Activated B cell treated with CpG ODN at 0.5 μM for 24 hours (primary cell): ENCODE measurements around the gene JADE2. TPM values are rescaled to one million over a fixed set of nuclear protein-coding genes. Genes with fewer than 3 reads are reported as not detected.

ENCODE experiments used
- ATAC-seq: fragments of 200-7000 bp; cut with Tn5 transposase; one replicate; pipeline ENCODE4 v1.10.0; 2021; ENCODE audit warnings: low read depth, mild to moderate bottlenecking, moderate library complexity
- CTCF ChIA-PET: fragments of 350-600 bp; sonication (Branson Sonifier 250); formaldehyde crosslinking; loops from one replicate; lab custom pipeline; 2021; ENCODE audit warnings: antibody characterized with exemption; lab: Charles Lee
- POLR2A ChIA-PET: fragments of 350-600 bp; sonication (Branson Sonifier 250); formaldehyde crosslinking; loops from one replicate; lab custom pipeline; 2021; ENCODE audit warnings: antibody characterized with exemption; lab: Charles Lee
- DNase-seq: peaks from one replicate; pipeline ENCODE4 v3.0.0; 2022
- H3K27ac Mint-ChIP-seq: one replicate; pipeline ENCODE4 v1.8.0; 2020; ENCODE audit warnings: mixed read lengths
- H3K27me3 Mint-ChIP-seq: one replicate; pipeline ENCODE4 v1.8.0; 2021; ENCODE audit warnings: mixed read lengths
- H3K36me3 Mint-ChIP-seq: one replicate; pipeline ENCODE4 v1.8.0; 2021; ENCODE audit warnings: low read depth, mixed read lengths
- H3K4me1 Mint-ChIP-seq: one replicate; pipeline ENCODE4 v1.8.0; 2021; ENCODE audit warnings: mixed read lengths
- H3K4me3 Mint-ChIP-seq: one replicate; pipeline ENCODE4 v1.8.0; 2020; ENCODE audit warnings: mild to moderate bottlenecking, mixed read lengths
- H3K9me3 Mint-ChIP-seq: one replicate; pipeline ENCODE4 v1.8.0; 2020; ENCODE audit warnings: mixed read lengths
- intact Hi-C: fragments of 100-400 bp; cut with micrococcal nuclease; formaldehyde crosslinking; loops from one replicate; pipeline ENCODE4 v1.15.1; 2024
- total RNA-seq: library from RNA; stranded (reverse); gene quantifications from 2 replicates; pipeline ENCODE4 v1.2.3, GENCODE V29; 2022
- TF ChIP-seq, protein P1 (sequence below): fragments of 200-600 bp; IDR thresholded peaks from one replicate; pipeline ENCODE4 v1.8.0; 2022; ENCODE audit warnings: antibody characterized with exemption, mild to moderate bottlenecking

JADE2 gene
- total RNA-seq, 1 donor from 2014 or later = 225 TPM

GRCh38 chr5:134503937-134504437 lies 21.5 kb upstream of the JADE2 start:
- Mint-ChIP-seq H3K27me3 (no peaks in the 10 kb centered on the region), H3K4me3 (no peak overlapping the region), H3K9me3 (no peaks in the 10 kb centered on the region), H3K36me3 (no peaks in the 10 kb centered on the region), H3K27ac (no peak overlapping the region), H3K4me1 (peaks cover 13% of the 10 kb centered on the region)
- POLR2A ChIA-PET = interaction anchor here (3.3 kb wide), 1 partner anchor 20 kb away, joined by 15 read pairs; no protein-coding TSS in a partner anchor
- ATAC-seq = no peak
- CTCF ChIA-PET = no interaction called here
- DNase-seq = no peak
- intact Hi-C loops = loop anchor here (2.0 to 5.0 kb wide), 2 partner anchors 21 to 37 kb away; partner anchors contain the start of gene JADE2
- TF ChIP-seq, protein P1, sequence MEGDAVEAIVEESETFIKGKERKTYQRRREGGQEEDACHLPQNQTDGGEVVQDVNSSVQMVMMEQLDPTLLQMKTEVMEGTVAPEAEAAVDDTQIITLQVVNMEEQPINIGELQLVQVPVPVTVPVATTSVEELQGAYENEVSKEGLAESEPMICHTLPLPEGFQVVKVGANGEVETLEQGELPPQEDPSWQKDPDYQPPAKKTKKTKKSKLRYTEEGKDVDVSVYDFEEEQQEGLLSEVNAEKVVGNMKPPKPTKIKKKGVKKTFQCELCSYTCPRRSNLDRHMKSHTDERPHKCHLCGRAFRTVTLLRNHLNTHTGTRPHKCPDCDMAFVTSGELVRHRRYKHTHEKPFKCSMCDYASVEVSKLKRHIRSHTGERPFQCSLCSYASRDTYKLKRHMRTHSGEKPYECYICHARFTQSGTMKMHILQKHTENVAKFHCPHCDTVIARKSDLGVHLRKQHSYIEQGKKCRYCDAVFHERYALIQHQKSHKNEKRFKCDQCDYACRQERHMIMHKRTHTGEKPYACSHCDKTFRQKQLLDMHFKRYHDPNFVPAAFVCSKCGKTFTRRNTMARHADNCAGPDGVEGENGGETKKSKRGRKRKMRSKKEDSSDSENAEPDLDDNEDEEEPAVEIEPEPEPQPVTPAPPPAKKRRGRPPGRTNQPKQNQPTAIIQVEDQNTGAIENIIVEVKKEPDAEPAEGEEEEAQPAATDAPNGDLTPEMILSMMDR = no peak

DNA sequence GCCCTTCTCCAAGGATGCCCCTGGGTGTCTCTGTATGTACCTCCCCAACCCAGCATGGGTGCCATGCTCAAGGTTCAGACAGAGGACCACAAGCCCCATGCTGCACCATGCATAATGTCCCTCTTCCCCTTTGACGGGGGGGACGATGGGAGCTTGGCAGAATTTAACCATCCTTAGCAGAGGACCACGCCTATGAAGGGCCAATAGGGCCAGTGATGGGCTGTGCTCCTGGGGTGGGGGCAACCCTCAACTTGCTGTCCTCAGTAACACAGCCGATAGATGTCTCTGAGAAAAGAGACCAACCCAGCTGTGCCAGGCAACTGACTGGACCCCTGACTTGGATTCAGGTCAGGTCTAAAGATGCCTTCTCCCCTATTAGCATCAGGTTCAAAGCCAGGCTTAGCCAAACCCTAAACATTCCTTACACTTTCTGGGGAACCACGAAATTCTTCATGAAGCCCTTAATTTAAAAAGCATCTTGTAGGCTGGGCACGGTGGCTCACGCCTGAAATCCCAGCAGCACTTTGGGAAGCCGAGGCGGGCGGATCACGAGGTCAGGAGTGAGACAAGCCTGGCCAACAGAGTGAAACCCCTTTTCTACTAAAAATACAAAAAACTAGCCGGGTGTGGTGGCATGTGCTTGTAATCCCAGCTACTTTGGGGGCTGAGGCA lies 20.7 kb upstream of the JADE2 start:
- ChIA-PET CTCF (no interaction called here), POLR2A (no interaction called here)
- DNase-seq (no peak), ATAC-seq (no peak)
- Mint-ChIP-seq H3K36me3 (no peaks in the 10 kb centered on the region), H3K4me3 (no peak overlapping the region), H3K4me1 (peaks cover 13% of the 10 kb centered on the region), H3K27ac (no peak overlapping the region), H3K9me3 (no peaks in the 10 kb centered on the region), H3K27me3 (no peaks in the 10 kb centered on the region)
- TF ChIP-seq, protein P1 = no peak
- intact Hi-C loops = loop anchor here (5.0 kb wide), 1 partner anchor 37 kb away; no protein-coding TSS in a partner anchor

- no peak overlapping the region for H3K27ac Mint-ChIP-seq
These were observed 19.1 kb upstream of the JADE2 start for GRCh38 chr5:134506054-134507039.

GRCh38 chr5:134507452-134507851 lies 18.0 kb upstream of the JADE2 start:
- no peaks in the 10 kb centered on the region for H3K27me3 Mint-ChIP-seq
- CTCF ChIA-PET = no interaction called here
- no peaks in the 10 kb centered on the region for H3K9me3 Mint-ChIP-seq
- DNase-seq = no peak
- no peak for ATAC-seq
- no peak overlapping the region for H3K27ac Mint-ChIP-seq
- intact Hi-C loops = no loop called here
- no peak overlapping the region for H3K4me3 Mint-ChIP-seq
- TF ChIP-seq, protein P1 = no peak
- no peaks in the 10 kb centered on the region for H3K36me3 Mint-ChIP-seq
- POLR2A ChIA-PET = interaction anchor here (0.6 kb wide), 1 partner anchor 15 kb away, joined by 3 read pairs; no protein-coding TSS in a partner anchor
- peaks cover 14% of the 10 kb centered on the region for H3K4me1 Mint-ChIP-seq

More at GRCh38 chr5:134506054-134507039, 19.1 kb upstream of the JADE2 start:
- POLR2A ChIA-PET = interaction anchor here (0.6 kb wide), 1 partner anchor 22 kb away, joined by 8 read pairs; no protein-coding TSS in a partner anchor
- Mint-ChIP-seq H3K4me3 (no peak overlapping the region), H3K9me3 (no peaks in the 10 kb centered on the region), H3K4me1 (peaks cover 20% of the 10 kb centered on the region), H3K27me3 (no peaks in the 10 kb centered on the region), H3K36me3 (no peaks in the 10 kb centered on the region)
- CTCF ChIA-PET = no interaction called here
- TF ChIP-seq, protein P1 = no peak
- intact Hi-C loops = no loop called here
- ATAC-seq (no peak), DNase-seq (no peak)
